CD8-positive, alpha-beta memory T cell (primary cell): ENCODE data around the gene NR3C1. TPM values are rescaled to one million over a fixed set of nuclear protein-coding genes. Genes with fewer than 3 reads are reported as not detected.

Experiments used
- CTCF ChIA-PET: fragments of 350-600 bp; sonication (Branson Sonifier 250); formaldehyde crosslinking; loops from one replicate; lab custom pipeline; 2021; ENCODE audit warnings: antibody characterized with exemption; lab: Charles Lee
- POLR2A ChIA-PET: fragments of 350-600 bp; sonication (Branson Sonifier 250); formaldehyde crosslinking; loops from one replicate; lab custom pipeline; 2021; ENCODE audit warnings: antibody characterized with exemption; lab: Charles Lee
- DNase-seq, 5 donors: peaks; one replicate each; pipeline versions ENCODE4 v3.0.0 to v3.0.0-alpha.2; 2020 to 2022; ENCODE audit warnings: mixed read lengths in 1 of 5
- H3K27ac ChIP-seq: one replicate; pipeline ENCODE4 v1.7.0; 2013; ENCODE audit warnings: low read depth, mild to moderate bottlenecking, low read length, moderate library complexity
- H3K27me3 ChIP-seq: 2 replicates; pipeline ENCODE4 v1.7.0; 2013; ENCODE audit warnings: low read length, mild to moderate bottlenecking; ENCODE audit not compliant: insufficient read depth, poor library complexity, severe bottlenecking
- H3K36me3 ChIP-seq: 2 replicates; pipeline ENCODE4 v1.7.0; 2013; ENCODE audit warnings: mild to moderate bottlenecking, low read length, moderate library complexity; ENCODE audit not compliant: insufficient read depth
- H3K4me1 ChIP-seq: 2 replicates; pipeline ENCODE4 v1.7.0; 2013; ENCODE audit warnings: mild to moderate bottlenecking, low read length, moderate library complexity; ENCODE audit not compliant: insufficient read depth
- H3K4me3 ChIP-seq: 2 replicates; pipeline ENCODE4 v1.7.0; 2013; ENCODE audit warnings: mild to moderate bottlenecking, low read length
- H3K9me3 ChIP-seq: 2 replicates; pipeline ENCODE4 v1.7.0; 2013; ENCODE audit warnings: mild to moderate bottlenecking, low read length
- H3K27ac Mint-ChIP-seq, 8 donors: one replicate each; pipeline ENCODE4 v1.8.0; 2020 to 2021; ENCODE audit warnings: mixed read lengths in 8 of 8, mild to moderate bottlenecking in 6 of 8, inconsistent platforms in 3 of 8, moderate library complexity in 3 of 8
- H3K27me3 Mint-ChIP-seq, 2 donors: one replicate each; pipeline ENCODE4 v1.8.0; 2020 to 2021; ENCODE audit warnings: mixed read lengths in 2 of 2, mild to moderate bottlenecking in 1 of 2, moderate library complexity in 1 of 2
- H3K36me3 Mint-ChIP-seq, 3 donors: one replicate each; pipeline ENCODE4 v1.8.0; 2020 to 2021; ENCODE audit warnings: mixed read lengths in 3 of 3, inconsistent platforms in 1 of 3, mild to moderate bottlenecking in 1 of 3
- H3K4me1 Mint-ChIP-seq, 3 donors: one replicate each; pipeline ENCODE4 v1.8.0; 2020 to 2021; ENCODE audit warnings: mixed read lengths in 3 of 3, inconsistent platforms in 1 of 3, mild to moderate bottlenecking in 1 of 3
- H3K4me3 Mint-ChIP-seq, 7 donors: one replicate each; pipeline ENCODE4 v1.8.0; 2020 to 2021; ENCODE audit warnings: mixed read lengths in 7 of 7, mild to moderate bottlenecking in 6 of 7, moderate library complexity in 4 of 7, inconsistent platforms in 2 of 7
- H3K9me3 Mint-ChIP-seq, 5 donors: one replicate each; pipeline ENCODE4 v1.8.0; 2020 to 2022; ENCODE audit warnings: mixed read lengths in 5 of 5, mild to moderate bottlenecking in 3 of 5, moderate library complexity in 2 of 5, inconsistent platforms in 1 of 5
- polyA plus RNA-seq: library from polyadenylated mRNA; unstranded; fragments of 300-500 nt; fragmentation: Illumina TruSeq; gene quantifications from one replicate; pipeline ENCODE4 v1.2.3, GENCODE V29; 2021
- total RNA-seq, 2 experiments: library from RNA; stranded (reverse); gene quantifications; one replicate each; pipeline ENCODE4 v1.2.3, GENCODE V29; 2021

NR3C1 gene
- total and polyA plus RNA-seq, 3 experiments from 2014 or later = 65.3 to 85.5 (median 66.5) TPM

DNA sequence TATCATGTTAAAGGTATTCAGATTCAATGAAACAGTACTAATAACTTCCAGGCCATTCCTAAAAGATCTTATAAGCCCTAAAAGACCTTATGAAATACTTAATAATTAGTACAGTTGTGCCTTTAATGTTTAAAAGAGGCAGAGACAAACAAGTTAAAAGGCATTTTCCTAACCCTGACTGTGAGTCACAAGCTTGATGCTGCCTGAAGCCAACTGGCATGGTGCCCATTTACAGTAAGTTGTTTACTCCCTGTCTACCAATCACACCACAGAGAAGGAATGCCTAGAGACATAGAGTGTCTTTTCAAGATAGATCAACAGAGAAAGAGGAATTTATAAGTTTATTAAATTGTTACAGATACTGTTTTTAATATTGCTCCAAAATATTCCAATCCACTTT is 47.8 kb downstream of the NR3C1 start:
- no peaks in the 10 kb centered on the region for H3K27me3 ChIP-seq
- H3K4me1 ChIP-seq = peaks cover 59% of the 10 kb centered on the region
- Mint-ChIP-seq H3K4me1 (peaks cover 51 to 90% (median 73%) of the 10 kb centered on the region in 3 donors), H3K27ac (peak overlapping the region; percentile 24 to 93 (median 78)), H3K27me3 (no peaks in the 10 kb centered on the region), H3K4me3 (peak overlapping the region in 5 of 7 donors; percentile 2 to 54 (median 5)), H3K36me3 (peaks cover 0 to 6% (median 2%) of the 10 kb centered on the region in 3 donors), H3K9me3 (no peaks in the 10 kb centered on the region)
- H3K36me3 ChIP-seq = no peaks in the 10 kb centered on the region
- POLR2A ChIA-PET = interaction anchor here (1.1 kb wide), 1 partner anchor 49 kb away, joined by 5 read pairs; no protein-coding TSS in a partner anchor
- CTCF ChIA-PET = interaction anchor here (2.0 kb wide), 1 partner anchor 48 kb away, joined by 8 read pairs; the partner anchor contains the start of gene NR3C1
- peak; percentile 38 to 81 (median 49) for DNase-seq
- H3K9me3 ChIP-seq = no peaks in the 10 kb centered on the region
- H3K4me3 ChIP-seq = no peak overlapping the region
- H3K27ac ChIP-seq = no peak overlapping the region

DNA sequence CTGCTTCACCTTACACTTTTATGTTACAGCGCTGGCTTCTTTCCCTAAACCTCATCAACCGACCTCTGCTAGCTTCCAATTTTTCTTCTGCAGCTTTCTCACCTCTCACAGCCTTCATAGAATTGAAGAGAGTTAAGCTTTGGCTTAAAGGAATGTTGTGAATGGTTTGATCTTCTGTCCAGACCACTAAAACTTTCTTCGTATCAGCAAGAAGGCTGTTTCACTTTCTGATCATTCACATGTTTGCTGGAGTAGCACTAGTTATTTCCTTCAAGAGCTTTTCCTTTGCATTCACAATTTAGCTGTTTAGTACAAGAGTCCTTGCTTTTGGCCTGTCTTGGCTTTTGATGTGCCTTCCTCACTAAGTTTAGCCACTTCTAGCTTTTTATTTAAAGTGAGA is 49.5 kb downstream of the NR3C1 start:
- Histone ChIP-seq H3K27ac (no peak overlapping the region), H3K4me3 (peak overlapping the region; percentile 37), H3K9me3 (no peaks in the 10 kb centered on the region), H3K27me3 (no peaks in the 10 kb centered on the region), H3K36me3 (no peaks in the 10 kb centered on the region), H3K4me1 (peaks cover 65% of the 10 kb centered on the region)
- H3K36me3 Mint-ChIP-seq = peaks cover 0 to 6% (median 2%) of the 10 kb centered on the region in 3 donors
- no peaks in the 10 kb centered on the region for H3K9me3 Mint-ChIP-seq
- H3K4me1 Mint-ChIP-seq = peaks cover 36 to 75% (median 61%) of the 10 kb centered on the region in 3 donors
- ChIA-PET CTCF (interaction anchor here (1.0 kb wide), 1 partner anchor 49 kb away, joined by 3 read pairs; the partner anchor contains the start of gene NR3C1), POLR2A (interaction anchor here (1.2 to 1.3 kb wide), 2 partner anchors 9 to 49 kb away, joined by 5 to 9 read pairs; partner anchors contain the start of gene NR3C1)
- peak overlapping the region in 7 of 8 donors; percentile 84 to 95 (median 94) for H3K27ac Mint-ChIP-seq
- peak in 2 of 5 donors; percentile 9 to 10 for DNase-seq
- H3K4me3 Mint-ChIP-seq = peak overlapping the region; percentile 61 to 90 (median 82)
- H3K27me3 Mint-ChIP-seq = no peaks in the 10 kb centered on the region

DNA sequence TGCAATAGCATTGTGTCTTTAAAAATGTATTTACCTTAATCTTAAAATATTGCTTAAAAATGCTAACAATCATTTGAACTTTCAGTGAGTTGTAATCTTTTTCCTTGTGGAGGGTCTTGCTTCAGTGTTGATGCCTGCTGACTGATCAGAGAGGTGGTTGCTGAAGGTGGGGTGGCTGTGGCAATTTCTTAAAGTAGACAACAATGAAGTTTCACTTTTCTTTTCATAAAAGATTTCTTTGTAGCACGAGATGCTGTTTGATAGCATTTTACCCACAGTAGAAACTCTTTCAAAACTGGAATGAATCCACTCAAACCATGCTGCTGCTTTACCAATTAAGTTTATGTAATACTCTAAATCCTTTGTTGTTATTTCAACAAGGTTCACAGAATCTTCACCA is 50.8 kb downstream of the NR3C1 start:
- Mint-ChIP-seq H3K4me3 (peak overlapping the region; percentile 61 to 90 (median 82)), H3K27me3 (no peaks in the 10 kb centered on the region), H3K4me1 (peaks cover 24 to 62% (median 58%) of the 10 kb centered on the region in 3 donors), H3K36me3 (peaks cover 0 to 14% (median 3%) of the 10 kb centered on the region in 3 donors), H3K27ac (peak overlapping the region in 7 of 8 donors; percentile 2 to 95 (median 94)), H3K9me3 (no peaks in the 10 kb centered on the region)
- no peaks in the 10 kb centered on the region for H3K27me3 ChIP-seq
- peaks cover 68% of the 10 kb centered on the region for H3K4me1 ChIP-seq
- ChIA-PET POLR2A (interaction anchor here (1.5 kb wide), 1 partner anchor 52 kb away, joined by 6 read pairs; no protein-coding TSS in a partner anchor), CTCF (no interaction called here)
- peak overlapping the region; percentile 37 for H3K4me3 ChIP-seq
- DNase-seq = peak; percentile 2 to 48 (median 33)
- no peak overlapping the region for H3K27ac ChIP-seq
- no peaks in the 10 kb centered on the region for H3K36me3 ChIP-seq
- no peaks in the 10 kb centered on the region for H3K9me3 ChIP-seq

DNA sequence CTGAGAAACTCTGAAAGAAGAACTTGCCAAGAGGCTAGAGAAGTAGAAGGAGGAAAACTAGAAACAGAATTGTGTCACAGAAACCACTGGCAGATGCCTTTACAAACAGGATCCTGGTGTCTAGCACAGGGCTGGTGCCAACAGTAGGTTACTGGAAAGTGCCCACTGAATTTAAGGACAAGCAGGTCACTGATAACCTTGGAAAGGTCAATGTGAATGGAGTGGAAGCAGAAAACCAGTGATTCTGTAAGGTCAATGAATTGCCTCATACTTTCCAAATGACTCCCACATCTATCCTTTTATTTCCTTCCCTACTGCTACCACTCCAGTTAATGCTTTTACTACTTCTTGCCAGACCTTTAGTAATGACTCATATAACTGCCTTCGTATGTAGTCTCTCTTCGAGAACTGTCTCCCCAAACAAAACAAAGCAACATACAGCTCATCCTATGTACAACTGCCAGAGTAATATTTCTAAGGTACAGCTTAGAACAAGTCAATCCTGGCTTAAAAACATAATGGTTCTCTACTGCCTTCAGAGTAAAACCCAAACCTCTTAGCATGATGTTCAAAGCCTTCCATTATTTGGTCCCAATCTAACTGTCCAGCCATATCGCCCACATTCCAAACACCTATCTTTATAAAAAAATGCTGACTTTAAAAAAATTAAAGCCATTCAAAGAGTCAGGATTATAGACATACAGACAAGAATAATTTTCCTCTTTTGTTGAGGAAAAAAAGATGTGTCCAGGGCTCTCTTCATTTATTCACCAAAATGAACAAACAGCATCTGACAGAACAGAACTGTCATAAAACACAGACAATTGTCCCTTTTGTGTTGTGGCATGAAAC is 52.5 kb downstream of the NR3C1 start:
- peaks cover 6 to 56% (median 51%) of the 10 kb centered on the region in 3 donors for H3K4me1 Mint-ChIP-seq
- DNase-seq = no peak

DNA sequence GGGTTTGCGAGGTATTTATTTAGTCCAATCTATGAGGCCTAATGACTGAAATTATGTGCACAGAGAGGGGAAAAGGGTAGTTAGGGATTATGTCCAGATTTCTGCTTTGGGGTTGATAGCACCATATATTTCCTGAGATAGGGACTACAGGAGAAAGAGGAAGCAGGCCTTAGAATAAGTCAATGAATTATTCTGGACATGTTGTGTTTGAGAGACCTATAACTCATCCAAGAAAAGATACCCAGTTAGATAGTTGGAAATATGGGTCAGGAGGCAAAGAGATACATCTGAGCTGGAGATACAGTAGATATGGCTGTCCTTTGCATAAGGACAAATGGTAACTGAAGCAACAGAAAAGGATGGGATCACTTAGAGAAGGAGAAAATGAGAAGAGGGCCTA is 53.1 kb downstream of the NR3C1 start:
- Histone ChIP-seq H3K27me3 (no peaks in the 10 kb centered on the region), H3K4me1 (peaks cover 67% of the 10 kb centered on the region), H3K4me3 (no peak overlapping the region), H3K27ac (no peak overlapping the region), H3K36me3 (no peaks in the 10 kb centered on the region), H3K9me3 (no peaks in the 10 kb centered on the region)
- Mint-ChIP-seq H3K36me3 (peaks cover 0 to 22% (median 3%) of the 10 kb centered on the region in 3 donors), H3K27ac (no peak overlapping the region), H3K4me1 (peaks cover under 1 to 53% (median 48%) of the 10 kb centered on the region in 3 donors), H3K4me3 (no peak overlapping the region), H3K27me3 (no peaks in the 10 kb centered on the region), H3K9me3 (no peaks in the 10 kb centered on the region)
- DNase-seq = no peak
- POLR2A ChIA-PET = interaction anchor here (0.5 to 1.1 kb wide), 4 partner anchors 12 to 820 kb away, joined by 3 to 5 read pairs (median 4); partner anchors contain the start of genes KCTD16 and NR3C1
- CTCF ChIA-PET = interaction anchor here (1.2 kb wide), 1 partner anchor 637 kb away, joined by 3 read pairs; no protein-coding TSS in a partner anchor

More for the DNA sequence above, 52.5 kb downstream of the NR3C1 start:
- ChIA-PET CTCF (interaction anchor here (1.0 to 1.2 kb wide), 2 partner anchors 54 to 638 kb away, joined by 3 to 4 read pairs; no protein-coding TSS in a partner anchor), POLR2A (interaction anchor here (0.5 to 1.5 kb wide), 3 partner anchors 53 to 820 kb away, joined by 3 to 6 read pairs (median 4); partner anchors contain the start of gene KCTD16)
- Histone ChIP-seq H3K9me3 (no peaks in the 10 kb centered on the region), H3K27ac (no peak overlapping the region), H3K4me1 (peaks cover 74% of the 10 kb centered on the region), H3K27me3 (no peaks in the 10 kb centered on the region), H3K36me3 (no peaks in the 10 kb centered on the region), H3K4me3 (no peak overlapping the region)
- Mint-ChIP-seq H3K27me3 (no peaks in the 10 kb centered on the region), H3K27ac (no peak overlapping the region), H3K4me3 (no peak overlapping the region), H3K36me3 (peaks cover 0 to 22% (median 3%) of the 10 kb centered on the region in 3 donors), H3K9me3 (no peaks in the 10 kb centered on the region)

DNA sequence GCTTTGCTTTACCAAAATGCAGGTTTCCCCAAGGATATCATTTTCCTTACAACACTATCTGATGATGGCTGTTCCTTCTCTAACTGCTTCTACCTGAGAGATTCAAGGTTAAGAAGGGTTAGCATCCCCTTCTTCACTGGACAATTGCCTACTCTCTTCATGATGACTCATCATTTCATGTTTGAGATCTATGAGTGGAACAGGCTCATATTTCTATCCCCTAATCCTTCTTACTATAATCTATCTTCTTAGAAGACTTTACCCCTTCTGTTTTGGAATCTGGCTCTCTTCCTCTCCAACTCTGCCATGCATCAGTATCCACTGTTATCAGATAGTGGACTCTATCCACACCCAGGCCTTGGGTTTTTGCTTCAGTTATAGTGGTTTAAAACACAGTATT is 54.3 kb downstream of the NR3C1 start:
- Histone ChIP-seq H3K4me3 (no peak overlapping the region), H3K9me3 (no peaks in the 10 kb centered on the region), H3K4me1 (peaks cover 60% of the 10 kb centered on the region), H3K36me3 (no peaks in the 10 kb centered on the region), H3K27ac (no peak overlapping the region), H3K27me3 (no peaks in the 10 kb centered on the region)
- H3K36me3 Mint-ChIP-seq = peaks cover 0 to 24% (median 5%) of the 10 kb centered on the region in 3 donors
- ChIA-PET CTCF (no interaction called here), POLR2A (interaction anchor here (1.1 kb wide), 1 partner anchor 54 kb away, joined by 4 read pairs; the partner anchor contains the start of gene NR3C1)
- H3K4me3 Mint-ChIP-seq = no peak overlapping the region
- no peaks in the 10 kb centered on the region for H3K27me3 Mint-ChIP-seq
- H3K27ac Mint-ChIP-seq = no peak overlapping the region
- peaks cover 7 to 47% (median 41%) of the 10 kb centered on the region in 3 donors for H3K4me1 Mint-ChIP-seq
- DNase-seq = no peak
- H3K9me3 Mint-ChIP-seq = no peaks in the 10 kb centered on the region

DNA sequence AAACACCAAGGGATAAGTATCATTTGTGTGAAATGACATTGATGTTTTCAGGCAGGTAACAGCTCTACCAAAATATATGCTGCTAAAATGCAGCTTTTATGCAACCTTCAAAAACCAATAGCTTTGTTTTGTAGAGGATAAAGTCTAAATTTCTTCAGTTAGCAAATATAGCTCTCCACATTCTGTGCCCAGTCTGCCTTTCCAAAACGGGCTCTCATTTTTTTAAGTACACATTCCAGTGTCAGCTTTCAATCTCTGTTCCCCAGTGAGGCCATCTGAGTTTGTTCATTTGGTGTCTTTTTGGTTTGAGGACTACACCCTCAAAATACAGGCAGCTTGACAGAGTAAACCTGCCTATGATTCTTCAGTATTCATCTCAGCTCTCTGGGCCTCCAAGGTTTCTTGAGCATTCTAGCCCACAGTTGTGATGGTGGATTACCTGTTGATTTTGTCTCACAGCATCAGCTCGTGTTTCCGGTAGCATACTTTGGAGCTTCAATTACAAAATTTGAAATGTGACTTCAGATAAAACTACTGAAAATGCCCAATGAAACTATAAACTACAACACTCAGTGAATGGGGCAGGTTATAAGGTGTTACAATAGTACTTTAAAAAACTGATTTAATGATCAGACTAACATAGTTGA is 55.7 kb downstream of the NR3C1 start:
- Histone ChIP-seq H3K27ac (no peak overlapping the region), H3K4me1 (peaks cover 50% of the 10 kb centered on the region), H3K27me3 (no peaks in the 10 kb centered on the region), H3K36me3 (no peaks in the 10 kb centered on the region), H3K9me3 (no peaks in the 10 kb centered on the region), H3K4me3 (no peak overlapping the region)
- H3K4me1 Mint-ChIP-seq = peaks cover 17 to 42% (median 35%) of the 10 kb centered on the region in 3 donors
- peaks cover 0 to 23% (median 5%) of the 10 kb centered on the region in 3 donors for H3K36me3 Mint-ChIP-seq
- peak overlapping the region in 1 of 8 donors; percentile 52 for H3K27ac Mint-ChIP-seq
- H3K27me3 Mint-ChIP-seq = no peaks in the 10 kb centered on the region
- ChIA-PET CTCF (interaction anchor here (1.1 kb wide), 1 partner anchor 32 kb away, joined by 3 read pairs; no protein-coding TSS in a partner anchor), POLR2A (no interaction called here)
- no peaks in the 10 kb centered on the region for H3K9me3 Mint-ChIP-seq
- no peak for DNase-seq
- no peak overlapping the region for H3K4me3 Mint-ChIP-seq
